ENCODE results near the gene CFAP92. TPM values are rescaled to one million over a fixed set of nuclear protein-coding genes. Genes with fewer than 3 reads are reported as not detected.
A peak's percentile ranks its signal among the peaks of the same experiment; 100 is the strongest.
"Not testable (repeated sequence)": the region's sequence is repeated elsewhere in the genome, so short reads cannot be mapped to it uniquely, and the experiment has no call there.

CFAP92 gene
- total and polyA plus RNA-seq, 5 experiments from 2014 or later: 0.18 to 2.0 (median 0.23) TPM

DNA sequence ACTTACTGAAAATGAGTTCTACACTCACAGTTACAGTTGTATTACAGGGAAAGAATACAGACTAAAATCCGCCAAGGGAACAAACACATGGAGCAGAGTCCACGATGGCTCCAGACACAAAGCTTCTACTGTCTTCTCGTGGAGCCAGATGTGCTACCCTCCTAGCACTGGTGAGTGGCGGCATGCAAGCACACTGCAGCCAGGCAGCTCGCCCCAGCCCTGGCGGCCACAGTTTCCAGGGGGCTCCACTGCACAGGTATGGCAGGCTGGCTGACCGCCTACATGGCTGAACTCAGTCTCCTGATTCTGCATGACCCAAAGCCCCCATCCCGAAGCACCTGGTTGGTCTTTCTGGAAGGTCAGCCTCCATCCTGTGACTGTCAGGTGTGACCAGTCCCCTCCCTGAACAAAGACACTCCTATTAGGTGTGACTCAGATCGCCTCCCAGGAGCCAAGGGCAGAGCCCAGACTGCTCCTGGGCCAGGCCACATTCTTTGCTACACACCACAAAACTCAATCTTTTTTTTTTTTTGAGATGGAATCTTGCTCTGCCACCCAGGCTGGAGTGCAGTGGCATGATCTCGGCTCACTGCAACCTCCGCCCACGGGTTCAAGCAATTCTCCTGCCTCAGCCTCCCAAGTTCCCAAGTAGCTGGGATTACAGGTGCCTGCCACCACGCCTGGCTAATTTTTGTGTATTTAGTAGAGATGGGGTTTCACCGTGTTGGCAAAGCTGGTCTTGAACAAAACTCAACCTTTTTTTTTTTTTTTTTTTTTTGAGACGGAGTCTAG lies 51.5 kb downstream of the CFAP92 start:
- H3K4me1 Mint-ChIP-seq: no peaks in the 10 kb centered on the region
- H3K27me3 Mint-ChIP-seq: peaks cover 0 to 6% (median 0%) of the 10 kb centered on the region in 5 donors
- no peak overlapping the region for H3K27ac Mint-ChIP-seq
- no peak for DNase-seq
- no peak overlapping the region for H3K4me3 Mint-ChIP-seq
- no peak for ATAC-seq
- no peaks in the 10 kb centered on the region for H3K36me3 Mint-ChIP-seq
- H3K9me3 Mint-ChIP-seq: no peaks in the 10 kb centered on the region
- POLR2A ChIA-PET: no interaction called here

DNA sequence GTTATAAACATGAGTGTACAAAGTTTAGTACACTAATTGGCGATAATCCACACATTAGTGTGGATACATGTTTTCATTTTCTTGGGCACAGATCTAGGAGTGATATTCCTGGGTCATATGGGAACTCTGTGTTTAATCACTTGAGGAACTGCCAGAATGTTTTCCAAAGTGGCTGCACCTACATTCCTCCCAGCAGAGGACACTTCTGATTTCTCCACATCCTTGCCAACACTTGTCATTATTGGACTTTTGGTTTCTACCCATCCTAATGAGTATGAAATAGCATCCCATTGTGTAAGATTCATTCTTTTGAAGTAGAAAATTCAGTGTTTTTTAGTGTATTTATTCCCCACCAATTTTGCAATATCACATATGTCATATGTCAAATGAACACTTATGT lies 53.6 kb downstream of the CFAP92 start:
- H3K36me3 Mint-ChIP-seq: no peaks in the 10 kb centered on the region
- no peaks in the 10 kb centered on the region for H3K9me3 Mint-ChIP-seq
- DNase-seq (no peak), ATAC-seq (no peak)
- no peak overlapping the region for H3K4me3 Mint-ChIP-seq
- POLR2A ChIA-PET: no interaction called here
- H3K27ac Mint-ChIP-seq: no peak overlapping the region
- peaks cover 0 to 1% (median 0%) of the 10 kb centered on the region in 4 donors for H3K4me1 Mint-ChIP-seq
- H3K27me3 Mint-ChIP-seq: peaks cover 0 to 6% (median 0%) of the 10 kb centered on the region in 5 donors

DNA sequence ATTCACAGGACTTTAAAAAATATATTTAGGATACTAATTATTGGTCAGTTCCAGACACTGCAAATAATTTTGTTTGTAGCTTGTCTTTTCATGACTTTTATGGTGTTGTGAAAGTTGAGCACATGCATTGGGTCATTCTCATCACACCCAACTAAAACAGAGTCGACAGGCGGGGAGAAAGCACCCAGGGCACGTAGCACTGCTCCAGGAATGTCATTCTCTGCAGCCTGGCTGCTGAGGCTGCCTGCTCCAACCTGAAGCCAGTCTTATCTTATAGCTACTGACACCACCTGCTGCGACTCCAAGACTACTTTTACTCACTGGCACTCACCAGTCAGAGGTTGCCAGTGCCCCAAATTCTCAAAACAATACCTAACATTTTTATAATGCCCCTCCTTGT lies 57.5 kb downstream of the CFAP92 start:
- no peak overlapping the region for H3K4me3 Mint-ChIP-seq
- H3K9me3 Mint-ChIP-seq: no peaks in the 10 kb centered on the region
- peaks cover 0 to 4% (median 0%) of the 10 kb centered on the region in 5 donors for H3K27me3 Mint-ChIP-seq
- POLR2A ChIA-PET: no interaction called here
- H3K27ac Mint-ChIP-seq: no peak overlapping the region
- no peaks in the 10 kb centered on the region for H3K36me3 Mint-ChIP-seq
- DNase-seq (no peak), ATAC-seq (no peak)
- peaks cover 0 to 1% (median 0%) of the 10 kb centered on the region in 4 donors for H3K4me1 Mint-ChIP-seq

DNA sequence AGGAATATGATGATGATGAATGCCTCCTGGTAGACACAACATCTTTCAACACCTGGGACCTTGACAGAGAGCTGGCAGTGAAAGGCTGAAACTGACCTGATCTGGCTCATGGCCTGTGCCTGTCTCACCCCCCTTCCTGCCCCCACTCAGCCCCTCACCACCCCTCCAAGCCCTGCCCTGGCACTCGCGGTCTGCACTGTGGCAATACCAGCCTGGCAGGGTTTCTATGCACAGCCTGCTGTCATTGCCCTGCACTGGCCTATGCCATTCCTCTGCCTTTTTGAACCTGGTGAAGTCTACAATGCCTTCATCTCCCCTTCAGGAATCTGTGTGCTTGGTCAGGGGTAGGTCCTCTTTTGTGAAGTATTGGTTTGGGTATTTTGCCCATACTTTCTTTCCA lies 58.0 kb downstream of the CFAP92 start:
- POLR2A ChIA-PET: no interaction called here
- H3K4me1 Mint-ChIP-seq: peaks cover 0 to 1% (median 0%) of the 10 kb centered on the region in 4 donors
- H3K36me3 Mint-ChIP-seq: no peaks in the 10 kb centered on the region
- no peak for DNase-seq
- H3K27ac Mint-ChIP-seq: no peak overlapping the region
- no peaks in the 10 kb centered on the region for H3K9me3 Mint-ChIP-seq
- H3K27me3 Mint-ChIP-seq: peaks cover 0 to 4% (median 0%) of the 10 kb centered on the region in 5 donors
- H3K4me3 Mint-ChIP-seq: no peak overlapping the region
- ATAC-seq: no peak

DNA sequence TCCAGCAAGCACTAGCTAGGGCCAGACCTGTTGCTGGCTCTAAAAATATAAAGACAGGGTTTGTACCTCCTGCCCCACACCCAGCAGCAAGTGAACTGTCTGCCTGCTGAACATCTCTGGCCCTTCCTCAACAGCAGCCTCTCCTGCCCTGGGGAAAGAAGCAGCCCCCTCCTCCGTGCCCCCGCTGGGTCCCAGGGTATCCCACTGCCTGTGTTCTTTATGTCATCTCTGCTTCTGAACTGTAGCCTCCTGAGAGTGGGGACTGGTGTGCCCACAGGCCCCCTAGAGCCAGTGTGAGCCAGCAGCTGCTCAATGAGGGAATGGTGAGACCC lies 60.0 kb downstream of the CFAP92 start:
- Mint-ChIP-seq H3K4me1 (peaks cover 0 to 1% (median 0%) of the 10 kb centered on the region in 4 donors), H3K27me3 (peaks cover 0 to 1% (median 0%) of the 10 kb centered on the region in 5 donors), H3K9me3 (no peaks in the 10 kb centered on the region), H3K36me3 (no peaks in the 10 kb centered on the region), H3K4me3 (no peak overlapping the region), H3K27ac (peak overlapping the region in 2 of 10 donors; percentile 21 to 22)
- POLR2A ChIA-PET: interaction anchor here (0.9 kb wide), 1 partner anchor 12 kb away, joined by 3 read pairs; no protein-coding TSS in a partner anchor
- DNase-seq (no peak), ATAC-seq (no peak)

DNA sequence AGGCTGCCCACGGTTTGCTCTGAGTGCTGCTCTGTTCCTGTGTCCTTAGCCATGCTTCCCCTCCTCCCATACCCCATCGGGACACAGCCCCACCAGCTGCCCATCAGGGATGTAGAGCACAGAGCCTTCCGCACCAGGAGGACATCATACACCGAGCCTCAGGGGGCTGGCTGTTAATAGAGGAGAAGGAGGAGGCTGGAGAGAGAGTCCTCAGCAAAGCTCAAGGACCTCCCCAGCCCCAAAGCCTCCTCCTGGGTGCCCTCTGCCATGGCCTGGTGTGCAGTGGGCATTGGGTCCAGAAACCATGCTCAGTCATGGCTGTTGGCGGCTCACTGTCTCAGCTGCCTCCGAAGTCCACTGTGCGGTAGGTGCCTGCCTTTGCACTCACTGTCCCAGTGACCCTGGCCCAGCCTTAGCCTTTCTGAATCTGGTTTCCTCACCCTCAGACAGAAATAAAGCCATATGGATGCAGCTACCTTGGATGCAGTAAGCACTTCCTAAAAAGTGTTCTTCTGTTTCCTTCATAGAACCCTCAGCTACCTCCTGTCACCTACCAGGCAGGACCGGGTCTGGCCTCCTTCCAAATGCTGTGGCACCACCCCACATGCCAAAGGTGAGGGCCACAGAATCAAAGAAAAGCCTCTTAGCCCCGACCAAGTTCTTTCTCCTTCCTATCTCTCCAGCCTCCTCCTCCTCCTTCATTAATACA lies 60.5 kb downstream of the CFAP92 start:
- peaks cover 0 to 1% (median 0%) of the 10 kb centered on the region in 4 donors for H3K4me1 Mint-ChIP-seq
- no peaks in the 10 kb centered on the region for H3K36me3 Mint-ChIP-seq
- ATAC-seq: no peak
- H3K4me3 Mint-ChIP-seq: no peak overlapping the region
- peaks cover 0 to 3% (median 0%) of the 10 kb centered on the region in 5 donors for H3K27me3 Mint-ChIP-seq
- DNase-seq: no peak
- no peaks in the 10 kb centered on the region for H3K9me3 Mint-ChIP-seq
- peak overlapping the region in 2 of 10 donors; percentile 11 to 22 for H3K27ac Mint-ChIP-seq
- POLR2A ChIA-PET: interaction anchor here (0.9 kb wide), 1 partner anchor 11 kb away, joined by 3 read pairs; no protein-coding TSS in a partner anchor

DNA sequence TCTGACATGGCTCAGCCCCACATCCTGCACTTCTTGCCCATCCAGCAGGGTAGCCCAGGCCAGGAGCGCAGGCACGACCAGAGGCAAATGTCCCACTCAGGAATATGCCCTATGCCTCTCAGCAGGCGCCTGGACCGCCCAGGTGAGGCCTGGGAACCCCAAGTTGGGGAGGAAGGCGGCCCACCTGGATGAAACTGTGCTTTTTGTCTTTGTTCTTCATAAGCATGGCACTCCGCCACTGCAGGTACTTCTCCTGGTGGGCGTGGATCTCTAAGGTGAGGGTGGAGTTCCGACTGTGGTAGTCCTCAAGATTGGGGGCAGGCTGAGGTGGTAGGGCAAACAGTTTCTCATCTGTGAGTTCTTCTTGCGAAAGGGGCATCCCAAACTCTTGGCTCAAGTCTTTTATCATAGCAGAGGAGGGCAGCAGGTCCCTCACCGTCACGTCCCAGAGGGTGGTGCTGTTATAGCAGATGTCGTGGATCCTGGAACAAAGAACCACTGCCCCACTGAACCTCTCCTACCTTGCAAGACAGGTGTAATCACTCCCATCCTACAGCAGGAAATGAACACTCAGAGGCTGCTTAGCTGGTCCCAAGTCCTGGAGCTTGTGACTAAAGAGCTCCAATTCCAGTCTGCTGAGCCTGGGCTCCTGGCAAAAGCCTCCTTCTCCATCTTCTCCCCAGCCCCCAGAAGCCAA lies 61.2 kb downstream of the CFAP92 start:
- peak overlapping the region in 1 of 10 donors; percentile 31 for H3K27ac Mint-ChIP-seq
- peaks cover 0 to 1% (median 0%) of the 10 kb centered on the region in 4 donors for H3K4me1 Mint-ChIP-seq
- no peak for ATAC-seq
- H3K4me3 Mint-ChIP-seq: no peak overlapping the region
- POLR2A ChIA-PET: no interaction called here
- no peaks in the 10 kb centered on the region for H3K9me3 Mint-ChIP-seq
- peaks cover 0 to 3% (median 0%) of the 10 kb centered on the region in 5 donors for H3K27me3 Mint-ChIP-seq
- DNase-seq: no peak
- H3K36me3 Mint-ChIP-seq: no peaks in the 10 kb centered on the region

DNA sequence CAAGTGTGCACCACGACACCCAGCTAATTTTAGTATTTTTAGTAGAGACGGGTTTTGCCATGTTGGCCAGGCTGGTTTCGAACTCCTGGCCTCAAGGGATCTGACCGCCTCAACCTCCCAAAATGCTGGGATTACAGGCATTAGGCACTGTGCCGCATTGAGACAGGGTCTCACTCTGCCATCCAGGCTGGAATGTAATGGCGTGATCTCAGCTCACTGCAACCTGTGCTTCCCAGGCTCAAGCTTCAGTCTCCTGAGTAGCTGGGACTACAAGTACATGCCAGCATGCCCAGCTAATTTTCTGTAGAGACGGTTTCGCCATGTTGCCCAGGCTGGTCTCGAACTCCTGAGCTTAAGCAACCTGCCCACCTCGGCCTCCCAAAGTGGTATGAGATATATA lies 62.8 kb downstream of the CFAP92 start:
- DNase-seq: no peak
- peaks cover 0 to 6% (median 0%) of the 10 kb centered on the region in 4 donors for H3K4me1 Mint-ChIP-seq
- no peak overlapping the region for H3K4me3 Mint-ChIP-seq
- no peak overlapping the region for H3K27ac Mint-ChIP-seq
- POLR2A ChIA-PET: interaction anchor here (1.9 kb wide), 1 partner anchor 52 kb away, joined by 5 read pairs; the partner anchor contains the start of gene ACAD9
- ATAC-seq: no peak
- H3K27me3 Mint-ChIP-seq: peaks cover 0 to 3% (median 0%) of the 10 kb centered on the region in 5 donors
- H3K9me3 Mint-ChIP-seq: peaks cover 0 to 5% (median 0%) of the 10 kb centered on the region in 9 donors
- no peaks in the 10 kb centered on the region for H3K36me3 Mint-ChIP-seq

DNA sequence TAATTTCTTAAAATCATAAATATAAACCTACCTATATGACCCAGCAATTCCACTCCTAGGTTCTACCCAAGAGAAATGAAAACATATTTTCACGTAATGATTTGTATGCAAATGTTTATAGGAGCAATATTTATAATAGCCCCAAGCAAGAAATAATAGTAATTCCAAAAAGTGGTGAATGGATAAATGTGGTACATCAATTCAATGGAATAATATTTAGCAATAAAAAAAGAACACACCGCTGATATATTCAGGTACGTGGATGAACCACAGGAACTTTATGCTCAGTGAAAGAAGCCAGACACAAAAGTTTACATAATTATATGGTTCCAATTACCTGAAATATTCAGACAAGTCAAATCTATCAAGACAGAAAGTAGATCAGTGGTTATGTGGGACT lies 64.5 kb downstream of the CFAP92 start:
- no peak overlapping the region for H3K27ac Mint-ChIP-seq
- DNase-seq (no peak), ATAC-seq (no peak)
- no peak overlapping the region for H3K4me3 Mint-ChIP-seq
- POLR2A ChIA-PET: no interaction called here
- no peaks in the 10 kb centered on the region for H3K36me3 Mint-ChIP-seq
- peaks cover 0 to 3% (median 0%) of the 10 kb centered on the region in 5 donors for H3K27me3 Mint-ChIP-seq
- H3K4me1 Mint-ChIP-seq: peaks cover 6 to 12% (median 10%) of the 10 kb centered on the region in 4 donors
- peaks cover 0 to 9% (median 0%) of the 10 kb centered on the region in 9 donors for H3K9me3 Mint-ChIP-seq

DNA sequence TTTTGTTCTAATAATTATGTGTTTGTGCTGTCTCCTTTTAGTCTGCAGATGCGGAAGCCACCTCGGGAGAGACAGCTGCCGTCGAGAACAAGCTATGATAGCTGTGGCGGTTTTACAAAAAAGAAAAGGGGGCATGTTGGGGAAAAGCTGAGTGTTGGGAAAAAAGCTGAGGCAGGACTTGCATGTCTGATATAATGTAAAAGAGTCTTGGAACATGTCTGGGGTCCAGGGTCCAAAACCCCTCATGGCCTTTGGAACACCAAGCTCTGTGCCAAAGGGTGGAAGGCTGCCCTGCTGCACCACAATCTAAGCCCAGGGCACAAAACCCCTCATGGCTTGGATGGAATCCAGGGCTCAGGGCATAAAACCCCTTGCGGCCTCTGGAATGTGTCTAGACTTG lies 69.9 kb downstream of the CFAP92 start:
- POLR2A ChIA-PET: interaction anchor here (0.7 to 2.4 kb wide), 9 partner anchors 45 to 307 kb away, joined by 3 to 29 read pairs (median 6); partner anchors contain the start of genes ACAD9, CNBP and RPN1
- not testable (repeated sequence) for DNase-seq, ATAC-seq, H3K27me3 Mint-ChIP-seq
- Mint-ChIP-seq H3K4me1 (peaks cover 28 to 54% (median 41%) of the 10 kb centered on the region in 4 donors), H3K9me3 (peaks cover 0 to 24% (median 9%) of the 10 kb centered on the region in 9 donors), H3K4me3 (peak overlapping the region; percentile 73 to 91 (median 86)), H3K36me3 (peaks cover 5 to 22% (median 11%) of the 10 kb centered on the region in 3 donors), H3K27ac (peak overlapping the region; percentile 88 to 98 (median 92))

DNA sequence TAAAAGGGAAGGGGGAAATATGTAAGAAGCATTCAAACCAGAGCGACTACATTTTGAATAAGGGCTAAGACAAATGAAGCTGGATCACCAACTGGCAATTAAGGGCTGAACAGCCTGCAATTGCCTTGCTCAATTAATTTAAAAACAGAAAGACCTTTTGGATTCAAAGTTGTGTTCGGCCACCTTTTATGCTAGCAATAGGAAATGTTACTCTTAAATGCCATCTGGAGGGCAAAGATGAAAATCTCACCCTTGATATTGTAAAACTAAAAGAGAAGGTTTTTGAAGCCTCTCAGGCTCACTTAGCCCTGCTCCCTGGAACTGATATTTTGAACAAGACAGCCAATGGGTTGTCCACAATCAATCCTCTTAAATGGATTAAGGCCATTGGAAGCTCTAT lies 70.3 kb downstream of the CFAP92 start:
- peaks cover 28 to 54% (median 41%) of the 10 kb centered on the region in 4 donors for H3K4me1 Mint-ChIP-seq
- peaks cover 0 to 3% (median 0%) of the 10 kb centered on the region in 5 donors for H3K27me3 Mint-ChIP-seq
- peak overlapping the region; percentile 88 to 98 (median 92) for H3K27ac Mint-ChIP-seq
- ATAC-seq (peak; percentile 62 to 66), DNase-seq (peak in 2 of 10 donors; percentile 42 to 44)
- peaks cover 0 to 24% (median 9%) of the 10 kb centered on the region in 9 donors for H3K9me3 Mint-ChIP-seq
- POLR2A ChIA-PET: interaction anchor here (0.7 to 2.4 kb wide), 8 partner anchors 45 to 306 kb away, joined by 3 to 29 read pairs (median 5); partner anchors contain the start of genes ACAD9 and RPN1
- H3K36me3 Mint-ChIP-seq: peaks cover 8 to 25% (median 13%) of the 10 kb centered on the region in 3 donors
- H3K4me3 Mint-ChIP-seq: peak overlapping the region; percentile 73 to 91 (median 86)
